NCI-H146 (cell line): ENCODE data around the gene ISG15.
"Not testable (repeated sequence)": the region's sequence is repeated elsewhere in the genome, so short reads cannot be mapped to it uniquely, and the experiment has no call there.

Experiments used
- DNase-seq: peaks from one replicate; lab custom pipeline; 2025; lab: John Stamatoyannopoulos, UW

Gene ISG15

DNA sequence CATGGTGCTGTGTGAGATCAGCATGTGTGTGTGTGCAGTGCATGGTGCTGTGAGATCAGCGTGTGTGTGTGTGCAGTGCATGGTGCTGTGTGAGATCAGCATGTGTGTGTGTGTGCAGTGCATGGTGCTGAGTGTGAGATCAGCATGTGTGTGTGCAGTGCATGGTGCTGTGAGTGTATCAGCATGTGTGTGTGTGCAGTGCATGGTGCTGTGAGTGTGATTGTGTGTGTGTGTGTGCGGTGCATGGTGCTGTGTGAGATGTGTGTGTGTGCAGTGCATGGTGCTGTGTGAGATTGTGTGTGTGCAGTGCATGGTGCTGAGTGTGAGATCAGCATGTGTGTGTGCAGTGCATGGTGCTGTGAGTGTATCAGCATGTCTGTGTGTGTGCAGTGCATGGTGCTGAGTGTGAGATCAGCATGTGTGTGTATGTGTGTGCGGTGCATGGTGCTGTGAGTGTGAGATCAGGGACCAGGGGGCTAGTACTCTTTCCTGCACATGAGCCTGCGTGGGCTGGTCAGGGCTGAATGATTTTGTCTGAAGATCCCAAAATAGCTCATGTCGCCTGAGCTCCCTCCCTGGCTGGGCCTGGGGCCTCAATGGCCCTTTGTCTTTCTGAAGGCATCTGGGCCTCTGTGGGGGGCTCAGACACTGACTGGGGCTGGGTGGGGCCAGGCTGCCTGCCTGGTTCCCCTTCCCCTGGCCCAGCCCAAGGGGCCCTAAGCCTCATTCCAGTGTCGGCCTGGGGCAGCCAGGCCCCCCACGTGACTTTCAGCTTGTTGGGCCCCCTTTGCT is 17.8 kb downstream of the ISG15 start:
- not testable (repeated sequence) for DNase-seq

- no peak for DNase-seq
Observed at GRCh38 chr1:1031659-1032235, 18.4 kb downstream of the ISG15 start.

DNA sequence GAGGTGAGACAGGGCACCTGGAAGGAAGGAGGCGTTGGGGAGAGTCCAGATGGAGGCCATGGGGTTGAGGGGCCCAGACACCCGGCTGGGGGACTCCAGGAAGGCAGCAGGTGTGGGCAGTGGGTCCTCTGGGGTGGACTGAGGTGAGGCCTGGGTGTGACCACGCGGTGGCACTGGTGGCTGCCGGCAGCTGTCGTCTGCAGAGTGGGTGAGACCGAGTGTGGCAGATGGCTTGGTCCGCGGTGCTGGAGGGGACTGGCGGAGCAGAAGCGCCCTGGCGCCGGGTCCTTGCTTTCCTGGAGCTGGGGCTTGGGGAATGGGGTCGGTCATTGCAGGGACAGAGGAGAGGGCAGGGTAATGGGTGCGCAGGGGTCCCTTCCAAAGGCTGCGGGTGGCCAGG is 19.1 kb downstream of the ISG15 start:
- peak; percentile 55 for DNase-seq

- peak; percentile 90 for DNase-seq
Observed at GRCh38 chr1:1033009-1033587, 19.8 kb downstream of the ISG15 start.

GRCh38 chr1:1033731-1034438 is 20.6 kb downstream of the ISG15 start:
- peak; percentile 32 for DNase-seq

DNA sequence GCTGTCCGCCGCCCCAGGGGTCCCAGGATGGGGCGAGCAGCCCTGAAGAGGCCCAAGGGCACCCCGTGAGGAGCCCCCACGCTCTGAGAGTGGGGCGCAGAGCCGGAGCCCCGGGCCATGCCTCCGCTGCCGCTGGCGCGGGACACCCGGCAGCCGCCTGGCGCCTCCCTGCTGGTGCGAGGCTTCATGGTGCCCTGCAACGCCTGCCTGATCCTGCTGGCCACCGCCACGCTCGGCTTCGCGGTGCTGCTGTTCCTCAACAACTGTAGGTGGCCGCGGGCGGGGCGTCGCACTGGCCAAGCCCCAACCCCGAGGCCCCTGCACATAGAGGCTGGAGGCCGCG is 21.1 kb downstream of the ISG15 start:
- DNase-seq: peak; percentile 46

GRCh38 chr1:1035291-1035943 is 22.1 kb downstream of the ISG15 start:
- DNase-seq: no peak

DNA sequence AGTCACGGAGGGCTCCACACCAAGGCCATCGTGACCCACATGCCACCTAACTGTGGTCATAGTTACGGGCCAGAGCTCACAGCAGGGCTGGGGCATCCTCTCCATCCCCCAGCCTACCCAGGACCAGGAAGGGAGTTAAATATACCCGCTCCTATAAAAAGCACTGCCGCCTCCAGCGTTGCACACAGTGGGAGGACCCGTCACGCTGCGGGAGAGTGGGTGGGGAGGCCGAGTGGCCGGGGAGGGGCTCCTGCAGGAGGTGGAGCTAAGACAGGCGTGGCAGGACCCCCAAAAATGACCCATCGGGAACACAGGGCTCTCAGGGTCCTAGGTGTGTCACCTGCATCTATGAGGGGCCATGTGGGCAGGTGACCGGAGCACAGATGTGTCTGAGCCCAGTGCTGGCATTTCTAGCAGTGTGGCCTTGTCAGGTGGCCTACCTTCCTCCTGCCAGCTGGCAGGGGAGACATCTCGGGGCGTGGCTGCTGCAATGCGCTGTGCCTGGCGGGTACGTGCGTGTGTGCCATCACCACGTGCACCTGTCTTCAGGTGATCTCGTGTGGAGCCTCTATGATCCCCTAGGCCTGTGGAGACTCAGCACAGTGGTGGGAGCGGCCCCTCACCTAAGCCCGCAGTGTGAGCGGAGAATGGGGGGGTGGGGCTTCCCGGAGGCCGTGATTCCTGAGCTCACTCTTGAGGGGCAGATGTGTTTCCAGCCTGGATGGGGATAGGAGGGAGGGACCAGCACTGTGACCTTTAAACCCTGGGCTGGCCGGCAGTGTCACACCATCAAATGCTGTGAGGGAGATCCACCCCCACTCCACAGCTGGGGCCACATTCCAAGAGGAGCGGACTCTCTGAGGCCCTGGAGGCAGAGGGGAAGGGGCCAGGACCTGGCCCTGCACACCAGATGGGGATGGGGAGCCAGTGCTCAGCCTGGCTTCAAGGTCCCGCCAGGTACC is 24.4 kb downstream of the ISG15 start:
- DNase-seq: no peak

DNA sequence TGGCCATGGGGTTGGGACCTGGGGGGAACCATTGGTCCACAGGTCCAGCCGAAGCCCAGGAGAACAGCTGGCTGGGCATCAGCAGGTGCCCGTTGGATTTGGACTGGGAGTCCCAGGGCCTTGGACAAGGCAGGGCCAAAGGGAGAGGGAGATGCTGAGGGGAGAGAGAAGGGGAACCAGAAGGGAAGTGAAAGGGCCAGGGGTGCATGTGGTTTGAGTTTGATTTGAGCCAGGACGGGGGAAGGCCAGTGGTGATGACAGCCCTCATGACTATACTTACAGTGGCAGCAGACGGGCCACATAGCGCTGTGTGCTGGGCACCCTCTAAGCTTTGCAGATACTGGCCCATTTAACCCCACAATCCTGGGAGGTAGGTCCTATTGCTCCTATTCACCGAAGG is 25.4 kb downstream of the ISG15 start:
- DNase-seq: no peak

GRCh38 chr1:1039145-1039910 is 26.0 kb downstream of the ISG15 start:
- DNase-seq: no peak

DNA sequence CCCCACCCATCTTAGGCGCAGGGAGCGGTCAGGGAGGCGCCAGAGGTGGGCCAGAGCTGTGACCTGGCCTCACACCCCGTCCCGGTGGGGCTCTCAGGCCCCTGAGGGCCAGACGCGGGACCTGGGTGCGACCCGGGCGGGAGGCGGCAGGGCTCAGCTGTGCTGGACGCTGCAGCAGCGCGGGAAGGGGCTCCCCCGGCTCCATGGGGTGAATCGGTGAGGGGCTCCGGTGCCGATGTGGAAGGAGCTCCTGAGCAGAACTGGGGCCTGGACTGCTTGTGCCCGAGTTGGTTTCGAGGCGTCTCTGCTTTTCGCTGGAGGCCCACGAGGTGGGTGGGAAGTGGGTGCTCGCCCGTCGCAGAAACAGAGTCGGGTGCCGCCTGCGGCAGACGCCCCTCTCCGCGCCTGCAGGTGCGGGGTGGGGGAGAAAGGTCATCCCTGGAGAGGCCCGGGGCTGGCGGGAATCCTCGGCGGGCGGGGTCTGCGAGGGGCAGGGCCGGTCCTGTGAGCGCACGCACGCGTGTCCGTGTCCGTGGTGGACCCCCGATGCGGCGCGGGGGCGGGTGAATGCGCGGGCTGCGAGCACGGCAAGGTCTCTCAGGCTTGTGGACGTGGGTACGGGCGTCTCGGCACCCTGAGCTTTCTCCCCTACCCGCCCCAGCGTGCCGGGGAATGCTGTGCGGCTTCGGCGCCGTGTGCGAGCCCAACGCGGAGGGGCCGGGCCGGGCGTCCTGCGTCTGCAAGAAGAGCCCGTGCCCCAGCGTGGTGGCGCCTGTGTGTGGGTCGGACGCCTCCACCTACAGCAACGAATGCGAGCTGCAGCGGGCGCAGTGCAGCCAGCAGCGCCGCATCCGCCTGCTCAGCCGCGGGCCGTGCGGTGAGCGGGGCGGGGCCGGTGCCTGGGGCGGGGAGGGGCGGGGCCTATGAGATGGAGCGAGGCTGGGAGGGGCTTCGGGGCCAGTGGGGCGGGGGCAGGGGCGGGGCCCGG is 27.0 kb downstream of the ISG15 start:
- DNase-seq: peak; percentile 60

DNA sequence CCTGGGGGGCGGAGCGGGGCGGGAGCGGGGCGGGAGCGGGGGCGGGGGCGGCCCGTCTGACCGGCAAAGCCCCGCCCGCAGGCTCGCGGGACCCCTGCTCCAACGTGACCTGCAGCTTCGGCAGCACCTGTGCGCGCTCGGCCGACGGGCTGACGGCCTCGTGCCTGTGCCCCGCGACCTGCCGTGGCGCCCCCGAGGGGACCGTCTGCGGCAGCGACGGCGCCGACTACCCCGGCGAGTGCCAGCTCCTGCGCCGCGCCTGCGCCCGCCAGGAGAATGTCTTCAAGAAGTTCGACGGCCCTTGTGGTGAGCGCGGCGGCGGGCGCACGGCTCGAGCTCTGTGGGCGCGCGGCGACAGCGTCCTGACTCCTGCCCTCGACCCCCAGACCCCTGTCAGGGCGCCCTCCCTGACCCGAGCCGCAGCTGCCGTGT is 27.8 kb downstream of the ISG15 start:
- no peak for DNase-seq

DNA sequence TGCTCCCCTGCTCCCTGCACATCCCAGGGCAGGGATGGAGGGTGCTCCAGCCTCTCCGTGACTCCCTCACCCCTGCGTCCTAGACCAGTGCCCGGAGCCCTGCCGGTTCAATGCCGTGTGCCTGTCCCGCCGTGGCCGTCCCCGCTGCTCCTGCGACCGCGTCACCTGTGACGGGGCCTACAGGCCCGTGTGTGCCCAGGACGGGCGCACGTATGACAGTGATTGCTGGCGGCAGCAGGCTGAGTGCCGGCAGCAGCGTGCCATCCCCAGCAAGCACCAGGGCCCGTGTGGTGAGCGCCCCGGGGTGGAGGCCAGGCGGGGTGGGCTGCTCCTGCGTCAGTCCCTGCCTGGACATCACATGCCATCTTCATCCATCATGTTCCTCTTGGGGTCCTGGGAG is 28.6 kb downstream of the ISG15 start:
- no peak for DNase-seq

DNA sequence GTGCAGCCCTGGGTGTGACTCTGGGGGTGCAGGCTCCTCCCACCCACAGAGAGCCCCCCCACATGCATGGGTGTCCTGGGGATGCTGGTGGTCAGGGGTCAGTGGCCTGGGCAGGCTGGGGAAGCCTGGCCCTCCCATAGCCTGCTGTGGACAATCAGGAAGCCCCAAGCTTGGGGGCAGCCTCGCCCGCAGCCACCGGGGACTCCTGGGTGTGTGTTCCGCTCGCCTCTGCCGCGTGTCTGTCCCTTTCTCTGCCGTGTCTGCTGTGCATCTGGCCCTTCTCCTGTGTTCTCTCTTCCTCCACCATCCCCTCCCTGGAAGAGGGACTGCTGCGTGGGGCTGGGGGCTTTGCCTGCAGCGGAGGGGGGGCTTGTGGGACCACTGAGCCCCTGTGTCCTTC is 29.5 kb downstream of the ISG15 start:
- no peak for DNase-seq

DNA sequence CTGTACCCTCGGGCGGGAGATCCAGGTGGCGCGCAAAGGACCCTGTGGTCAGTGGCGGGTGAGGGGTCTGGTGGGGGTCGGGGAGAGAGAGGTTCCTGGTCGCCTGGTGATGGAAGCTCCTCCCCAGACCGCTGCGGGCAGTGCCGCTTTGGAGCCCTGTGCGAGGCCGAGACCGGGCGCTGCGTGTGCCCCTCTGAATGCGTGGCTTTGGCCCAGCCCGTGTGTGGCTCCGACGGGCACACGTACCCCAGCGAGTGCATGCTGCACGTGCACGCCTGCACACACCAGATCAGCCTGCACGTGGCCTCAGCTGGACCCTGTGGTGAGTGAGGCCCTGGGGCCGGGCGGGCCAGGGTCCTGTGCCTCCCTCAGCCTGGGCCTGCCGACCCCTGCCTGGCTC is 30.1 kb downstream of the ISG15 start:
- DNase-seq: no peak

DNA sequence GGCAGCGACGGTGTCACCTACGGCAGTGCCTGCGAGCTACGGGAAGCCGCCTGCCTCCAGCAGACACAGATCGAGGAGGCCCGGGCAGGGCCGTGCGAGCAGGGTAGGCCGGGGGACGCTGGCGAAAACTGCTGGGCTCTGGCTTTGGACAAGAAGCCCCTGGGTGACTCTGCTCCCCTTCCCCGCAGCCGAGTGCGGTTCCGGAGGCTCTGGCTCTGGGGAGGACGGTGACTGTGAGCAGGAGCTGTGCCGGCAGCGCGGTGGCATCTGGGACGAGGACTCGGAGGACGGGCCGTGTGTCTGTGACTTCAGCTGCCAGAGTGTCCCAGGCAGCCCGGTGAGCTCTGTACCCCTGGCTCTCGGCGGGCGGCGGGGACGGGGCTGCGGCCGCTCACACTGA is 30.6 kb downstream of the ISG15 start:
- no peak for DNase-seq

DNA sequence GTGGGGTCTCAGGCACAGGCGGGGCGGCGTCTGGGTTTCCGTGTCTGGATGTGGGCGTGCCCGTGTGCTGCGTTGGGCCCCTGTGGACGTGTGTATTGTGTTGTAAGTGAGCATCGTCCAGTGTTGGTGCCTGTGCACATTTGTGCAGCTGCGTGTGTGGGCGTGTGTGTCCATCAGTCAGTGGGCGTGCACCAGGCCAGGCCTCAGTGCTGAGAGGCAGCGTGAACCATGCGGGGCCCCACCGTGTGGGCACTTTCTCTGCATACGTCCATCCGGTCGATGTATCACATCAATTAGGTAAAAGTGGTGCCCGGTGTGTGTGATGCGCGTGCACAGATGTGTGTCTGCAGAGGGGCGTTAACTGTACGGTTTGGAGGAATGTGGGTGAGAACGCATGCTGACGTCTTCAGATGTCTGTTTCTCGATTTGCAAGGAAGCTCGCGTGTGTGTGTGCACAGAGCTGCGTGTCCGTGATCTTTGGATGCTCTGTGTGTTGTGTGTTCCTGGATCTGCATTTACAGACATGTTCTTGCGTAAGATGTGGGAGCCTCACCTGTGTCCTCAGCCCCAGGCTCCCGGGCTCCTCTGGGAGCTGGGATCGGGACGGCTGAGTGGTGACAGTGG is 31.3 kb downstream of the ISG15 start:
- DNase-seq: no peak

- DNase-seq: no peak
Observed at GRCh38 chr1:1045129-1045528, 31.8 kb downstream of the ISG15 start.

DNA sequence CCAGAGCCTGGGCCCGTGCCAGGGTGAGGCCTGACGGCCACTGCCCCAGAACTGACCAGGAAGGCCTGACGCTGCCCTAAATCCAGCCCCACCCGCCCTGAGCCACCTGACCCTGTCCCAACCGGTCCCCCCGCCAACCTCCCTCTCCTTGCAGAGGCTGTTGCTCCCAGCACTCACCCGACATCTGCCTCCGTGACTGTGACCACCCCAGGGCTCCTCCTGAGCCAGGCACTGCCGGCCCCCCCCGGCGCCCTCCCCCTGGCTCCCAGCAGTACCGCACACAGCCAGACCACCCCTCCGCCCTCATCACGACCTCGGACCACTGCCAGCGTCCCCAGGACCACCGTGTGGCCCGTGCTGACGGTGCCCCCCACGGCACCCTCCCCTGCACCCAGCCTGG is 32.9 kb downstream of the ISG15 start:
- DNase-seq: no peak
